HepG2 (cell line): Measurements from ENCODE around the gene TH. TPM values are rescaled to one million over a fixed set of nuclear protein-coding genes. Genes with fewer than 3 reads are reported as not detected.

Experiments
- AGO1 ChIP-seq: fragments of 200-400 bp; formaldehyde crosslinking; IDR thresholded peaks from 2 replicates; pipeline ENCODE4 v1.6.1; 2017; ENCODE audit warnings: mild to moderate bottlenecking, low read depth, low read length, moderate library complexity; ENCODE audit not compliant: poor library complexity, severe bottlenecking
- BORCS8-MEF2B ChIP-seq: sonication (generic); formaldehyde crosslinking; IDR thresholded peaks from 2 replicates; pipeline ENCODE4 v1.8.0; 2022; ENCODE audit warnings: mild to moderate bottlenecking, missing genetic modification reagents
- HDAC6 ChIP-seq: fragments of 200-600 bp; sonication (generic); IDR thresholded peaks from 2 replicates; pipeline ENCODE4 v1.7.0; 2017; ENCODE audit warnings: mild to moderate bottlenecking, antibody characterized with exemption, low read length, low read depth
- ZFP36L1 ChIP-seq: sonication (generic); formaldehyde crosslinking; IDR thresholded peaks from 2 replicates; pipeline ENCODE4 v1.8.0; 2022; ENCODE audit warnings: mild to moderate bottlenecking, missing genetic modification reagents, moderate library complexity
- ZNF234 ChIP-seq: sonication (generic); formaldehyde crosslinking; conservative IDR thresholded peaks from 2 replicates; pipeline ENCODE4 v1.5.1; 2020; ENCODE audit warnings: mild to moderate bottlenecking, missing genetic modification reagents
- ZNF30 ChIP-seq: sonication (generic); formaldehyde crosslinking; IDR thresholded peaks from 2 replicates; pipeline ENCODE4 v1.5.0; 2020; ENCODE audit warnings: mild to moderate bottlenecking, missing genetic modification reagents
- ZNF326 ChIP-seq: sonication (generic); formaldehyde crosslinking; IDR thresholded peaks from 2 replicates; pipeline ENCODE4 v1.4.0; 2020; ENCODE audit warnings: missing genetic modification reagents, borderline replicate concordance
- ZNF660 ChIP-seq: sonication (generic); formaldehyde crosslinking; IDR thresholded peaks from 2 replicates; pipeline ENCODE4 v1.5.1; 2020; ENCODE audit warnings: mild to moderate bottlenecking, low read depth, missing genetic modification reagents, borderline replicate concordance
- polyA plus RNA-seq, 8 experiments: library from polyadenylated mRNA; depleted of rRNA in 3 of 8; stranded (reverse) in 7 of 8; unstranded in 1 of 8; fragments of >200 nt; fragmentation: Illumina TruSeq in 4 of 8; extraction: Trizol in 4 of 8; gene quantifications; 2 replicates each; pipeline versions ENCODE4 v1.2.1 to v1.2.3, GENCODE V29; 2011 to 2016; ENCODE audit warnings: low read depth in 4 of 8, missing spikeins in 1 of 8, mixed read lengths in 1 of 8; ENCODE audit not compliant: insufficient read depth in 1 of 8
- total RNA-seq, 5 experiments: library from RNA; depleted of rRNA; stranded (reverse); fragments of >200 nt; fragmentation: Illumina TruSeq; extraction: Trizol; gene quantifications; 2 replicates each; pipeline ENCODE4 v1.2.3, GENCODE V29; 2016; ENCODE audit warnings: low read depth in 1 of 5
- TF ChIP-seq, protein P1 (sequence below): sonication (generic); formaldehyde crosslinking; IDR thresholded peaks from 2 replicates; pipeline ENCODE4 v1.8.0; 2022; ENCODE audit warnings: missing genetic modification reagents, mild to moderate bottlenecking, borderline replicate concordance
- TF ChIP-seq, protein P2 (sequence below): sonication (generic); formaldehyde crosslinking; IDR thresholded peaks from 2 replicates; pipeline ENCODE4 v1.8.0; 2022; ENCODE audit warnings: mild to moderate bottlenecking, missing genetic modification reagents
- TF ChIP-seq, protein P3 (sequence below): sonication (generic); formaldehyde crosslinking; IDR thresholded peaks from 2 replicates; pipeline ENCODE4 v1.4.0; 2020; ENCODE audit warnings: missing genetic modification reagents, borderline replicate concordance
- TF ChIP-seq, protein P4 (sequence below): sonication (generic); formaldehyde crosslinking; IDR thresholded peaks from 2 replicates; pipeline ENCODE4 v1.9.0; 2021; ENCODE audit warnings: missing genetic modification reagents, borderline replicate concordance
- TF ChIP-seq, protein P5 (sequence below): sonication (generic); formaldehyde crosslinking; IDR thresholded peaks from 2 replicates; pipeline ENCODE4 v1.4.0; 2020; ENCODE audit warnings: missing genetic modification reagents
- TF ChIP-seq, protein P6 (sequence below): sonication (generic); formaldehyde crosslinking; IDR thresholded peaks from 2 replicates; pipeline ENCODE4 v1.4.0; 2020; ENCODE audit warnings: missing genetic modification reagents, borderline replicate concordance

The TH gene
- total and polyA plus RNA-seq, 2 of the 13 experiments (the other 11 are each of a cell fraction or from before 2014, with no cell fraction given) = 0.36 TPM; not detected in 1

DNA sequence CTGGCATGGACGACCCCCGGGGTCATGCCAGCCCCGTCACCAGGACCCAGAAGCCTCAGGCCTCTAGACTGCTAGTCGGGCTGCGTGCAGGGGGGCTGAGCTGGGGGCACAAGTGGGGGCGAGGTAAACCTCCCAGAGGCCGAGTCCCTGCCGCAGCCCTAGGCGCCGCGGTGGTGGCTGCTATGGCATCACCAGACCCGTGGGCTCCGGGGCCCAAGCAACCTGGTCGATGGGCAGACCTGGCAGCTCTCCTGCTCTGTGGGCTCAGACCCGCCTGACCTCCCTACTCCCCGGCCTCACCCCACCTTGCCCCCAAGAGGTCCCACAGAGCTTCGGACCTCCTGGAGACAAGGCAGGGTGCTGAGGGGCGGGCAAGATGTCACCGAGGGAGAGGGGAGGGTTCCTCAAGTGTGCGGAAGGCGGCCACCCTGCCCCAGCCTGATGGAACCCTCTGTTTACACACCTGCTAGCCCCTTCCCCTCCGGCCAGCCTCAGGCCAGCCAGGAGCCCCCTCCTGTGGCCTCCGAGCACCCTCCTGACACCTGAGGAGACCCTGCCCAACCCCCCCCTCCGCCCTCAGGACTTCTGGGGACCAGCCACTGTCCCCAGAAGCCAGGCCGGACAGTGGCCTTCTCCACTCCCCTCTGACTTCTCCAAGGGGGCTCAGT lies 41.8 kb downstream of the TH start (continued):
- no peak for TF ChIP-seq ZNF30 (CRISPR knock-in tag)
- TF ChIP-seq BORCS8-MEF2B (CRISPR knock-in tag) = 0 out of 2 replicates have a peak, but pooled peaks have one; percentile 43
- peak; percentile 98 for TF ChIP-seq ZFP36L1
- TF ChIP-seq, protein P1, sequence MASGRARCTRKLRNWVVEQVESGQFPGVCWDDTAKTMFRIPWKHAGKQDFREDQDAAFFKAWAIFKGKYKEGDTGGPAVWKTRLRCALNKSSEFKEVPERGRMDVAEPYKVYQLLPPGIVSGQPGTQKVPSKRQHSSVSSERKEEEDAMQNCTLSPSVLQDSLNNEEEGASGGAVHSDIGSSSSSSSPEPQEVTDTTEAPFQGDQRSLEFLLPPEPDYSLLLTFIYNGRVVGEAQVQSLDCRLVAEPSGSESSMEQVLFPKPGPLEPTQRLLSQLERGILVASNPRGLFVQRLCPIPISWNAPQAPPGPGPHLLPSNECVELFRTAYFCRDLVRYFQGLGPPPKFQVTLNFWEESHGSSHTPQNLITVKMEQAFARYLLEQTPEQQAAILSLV (CRISPR knock-in tag) = peak; percentile 55; the same call in 1 of the 2 replicates
- TF ChIP-seq AGO1 = peak; percentile 81
- TF ChIP-seq, protein P2, sequence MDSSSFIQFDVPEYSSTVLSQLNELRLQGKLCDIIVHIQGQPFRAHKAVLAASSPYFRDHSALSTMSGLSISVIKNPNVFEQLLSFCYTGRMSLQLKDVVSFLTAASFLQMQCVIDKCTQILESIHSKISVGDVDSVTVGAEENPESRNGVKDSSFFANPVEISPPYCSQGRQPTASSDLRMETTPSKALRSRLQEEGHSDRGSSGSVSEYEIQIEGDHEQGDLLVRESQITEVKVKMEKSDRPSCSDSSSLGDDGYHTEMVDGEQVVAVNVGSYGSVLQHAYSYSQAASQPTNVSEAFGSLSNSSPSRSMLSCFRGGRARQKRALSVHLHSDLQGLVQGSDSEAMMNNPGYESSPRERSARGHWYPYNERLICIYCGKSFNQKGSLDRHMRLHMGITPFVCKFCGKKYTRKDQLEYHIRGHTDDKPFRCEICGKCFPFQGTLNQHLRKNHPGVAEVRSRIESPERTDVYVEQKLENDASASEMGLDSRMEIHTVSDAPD (CRISPR knock-in tag) = peak; percentile 80; the same call in 1 of the 2 replicates
- TF ChIP-seq, protein P3, sequence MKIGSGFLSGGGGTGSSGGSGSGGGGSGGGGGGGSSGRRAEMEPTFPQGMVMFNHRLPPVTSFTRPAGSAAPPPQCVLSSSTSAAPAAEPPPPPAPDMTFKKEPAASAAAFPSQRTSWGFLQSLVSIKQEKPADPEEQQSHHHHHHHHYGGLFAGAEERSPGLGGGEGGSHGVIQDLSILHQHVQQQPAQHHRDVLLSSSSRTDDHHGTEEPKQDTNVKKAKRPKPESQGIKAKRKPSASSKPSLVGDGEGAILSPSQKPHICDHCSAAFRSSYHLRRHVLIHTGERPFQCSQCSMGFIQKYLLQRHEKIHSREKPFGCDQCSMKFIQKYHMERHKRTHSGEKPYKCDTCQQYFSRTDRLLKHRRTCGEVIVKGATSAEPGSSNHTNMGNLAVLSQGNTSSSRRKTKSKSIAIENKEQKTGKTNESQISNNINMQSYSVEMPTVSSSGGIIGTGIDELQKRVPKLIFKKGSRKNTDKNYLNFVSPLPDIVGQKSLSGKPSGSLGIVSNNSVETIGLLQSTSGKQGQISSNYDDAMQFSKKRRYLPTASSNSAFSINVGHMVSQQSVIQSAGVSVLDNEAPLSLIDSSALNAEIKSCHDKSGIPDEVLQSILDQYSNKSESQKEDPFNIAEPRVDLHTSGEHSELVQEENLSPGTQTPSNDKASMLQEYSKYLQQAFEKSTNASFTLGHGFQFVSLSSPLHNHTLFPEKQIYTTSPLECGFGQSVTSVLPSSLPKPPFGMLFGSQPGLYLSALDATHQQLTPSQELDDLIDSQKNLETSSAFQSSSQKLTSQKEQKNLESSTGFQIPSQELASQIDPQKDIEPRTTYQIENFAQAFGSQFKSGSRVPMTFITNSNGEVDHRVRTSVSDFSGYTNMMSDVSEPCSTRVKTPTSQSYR (CRISPR knock-in tag) = peak; percentile 21; the same call in 1 of the 2 replicates
- peak; percentile 56; the same call in 1 of the 2 replicates for TF ChIP-seq ZNF326 (CRISPR knock-in tag)
- peak; percentile 52; the same call in 1 of the 2 replicates for TF ChIP-seq ZNF660 (CRISPR knock-in tag)
- TF ChIP-seq, protein P4, sequence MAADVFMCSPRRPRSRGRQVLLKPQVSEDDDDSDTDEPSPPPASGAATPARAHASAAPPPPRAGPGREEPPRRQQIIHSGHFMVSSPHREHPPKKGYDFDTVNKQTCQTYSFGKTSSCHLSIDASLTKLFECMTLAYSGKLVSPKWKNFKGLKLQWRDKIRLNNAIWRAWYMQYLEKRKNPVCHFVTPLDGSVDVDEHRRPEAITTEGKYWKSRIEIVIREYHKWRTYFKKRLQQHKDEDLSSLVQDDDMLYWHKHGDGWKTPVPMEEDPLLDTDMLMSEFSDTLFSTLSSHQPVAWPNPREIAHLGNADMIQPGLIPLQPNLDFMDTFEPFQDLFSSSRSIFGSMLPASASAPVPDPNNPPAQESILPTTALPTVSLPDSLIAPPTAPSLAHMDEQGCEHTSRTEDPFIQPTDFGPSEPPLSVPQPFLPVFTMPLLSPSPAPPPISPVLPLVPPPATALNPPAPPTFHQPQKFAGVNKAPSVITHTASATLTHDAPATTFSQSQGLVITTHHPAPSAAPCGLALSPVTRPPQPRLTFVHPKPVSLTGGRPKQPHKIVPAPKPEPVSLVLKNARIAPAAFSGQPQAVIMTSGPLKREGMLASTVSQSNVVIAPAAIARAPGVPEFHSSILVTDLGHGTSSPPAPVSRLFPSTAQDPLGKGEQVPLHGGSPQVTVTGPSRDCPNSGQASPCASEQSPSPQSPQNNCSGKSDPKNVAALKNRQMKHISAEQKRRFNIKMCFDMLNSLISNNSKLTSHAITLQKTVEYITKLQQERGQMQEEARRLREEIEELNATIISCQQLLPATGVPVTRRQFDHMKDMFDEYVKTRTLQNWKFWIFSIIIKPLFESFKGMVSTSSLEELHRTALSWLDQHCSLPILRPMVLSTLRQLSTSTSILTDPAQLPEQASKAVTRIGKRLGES (CRISPR knock-in tag) = no peak
- no peak for TF ChIP-seq ZNF234 (CRISPR knock-in tag)
- TF ChIP-seq HDAC6 = no peak
- TF ChIP-seq, protein P5, sequence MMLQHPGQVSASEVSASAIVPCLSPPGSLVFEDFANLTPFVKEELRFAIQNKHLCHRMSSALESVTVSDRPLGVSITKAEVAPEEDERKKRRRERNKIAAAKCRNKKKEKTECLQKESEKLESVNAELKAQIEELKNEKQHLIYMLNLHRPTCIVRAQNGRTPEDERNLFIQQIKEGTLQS (CRISPR knock-in tag) = no peak
- TF ChIP-seq, protein P6, sequence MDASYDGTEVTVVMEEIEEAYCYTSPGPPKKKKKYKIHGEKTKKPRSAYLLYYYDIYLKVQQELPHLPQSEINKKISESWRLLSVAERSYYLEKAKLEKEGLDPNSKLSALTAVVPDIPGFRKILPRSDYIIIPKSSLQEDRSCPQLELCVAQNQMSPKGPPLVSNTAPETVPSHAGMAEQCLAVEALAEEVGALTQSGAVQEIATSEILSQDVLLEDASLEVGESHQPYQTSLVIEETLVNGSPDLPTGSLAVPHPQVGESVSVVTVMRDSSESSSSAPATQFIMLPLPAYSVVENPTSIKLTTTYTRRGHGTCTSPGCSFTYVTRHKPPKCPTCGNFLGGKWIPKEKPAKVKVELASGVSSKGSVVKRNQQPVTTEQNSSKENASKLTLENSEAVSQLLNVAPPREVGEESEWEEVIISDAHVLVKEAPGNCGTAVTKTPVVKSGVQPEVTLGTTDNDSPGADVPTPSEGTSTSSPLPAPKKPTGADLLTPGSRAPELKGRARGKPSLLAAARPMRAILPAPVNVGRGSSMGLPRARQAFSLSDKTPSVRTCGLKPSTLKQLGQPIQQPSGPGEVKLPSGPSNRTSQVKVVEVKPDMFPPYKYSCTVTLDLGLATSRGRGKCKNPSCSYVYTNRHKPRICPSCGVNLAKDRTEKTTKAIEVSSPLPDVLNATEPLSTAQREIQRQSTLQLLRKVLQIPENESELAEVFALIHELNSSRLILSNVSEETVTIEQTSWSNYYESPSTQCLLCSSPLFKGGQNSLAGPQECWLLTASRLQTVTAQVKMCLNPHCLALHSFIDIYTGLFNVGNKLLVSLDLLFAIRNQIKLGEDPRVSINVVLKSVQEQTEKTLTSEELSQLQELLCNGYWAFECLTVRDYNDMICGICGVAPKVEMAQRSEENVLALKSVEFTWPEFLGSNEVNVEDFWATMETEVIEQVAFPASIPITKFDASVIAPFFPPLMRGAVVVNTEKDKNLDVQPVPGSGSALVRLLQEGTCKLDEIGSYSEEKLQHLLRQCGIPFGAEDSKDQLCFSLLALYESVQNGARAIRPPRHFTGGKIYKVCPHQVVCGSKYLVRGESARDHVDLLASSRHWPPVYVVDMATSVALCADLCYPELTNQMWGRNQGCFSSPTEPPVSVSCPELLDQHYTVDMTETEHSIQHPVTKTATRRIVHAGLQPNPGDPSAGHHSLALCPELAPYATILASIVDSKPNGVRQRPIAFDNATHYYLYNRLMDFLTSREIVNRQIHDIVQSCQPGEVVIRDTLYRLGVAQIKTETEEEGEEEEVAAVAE (CRISPR knock-in tag) = peak; percentile 55; the same call in 1 of the 2 replicates
